ENCODE data around the gene PER1. TPM values are rescaled to one million over a fixed set of nuclear protein-coding genes. Genes with fewer than 3 reads are reported as not detected.
A peak's percentile ranks its signal among the peaks of the same experiment; 100 is the strongest.

Gene PER1
- total and polyA plus RNA-seq, 9 of the 15 experiments (the other 6 are each of a cell fraction or from before 2014, with no cell fraction given): 0.13 to 26.0 (median 3.4) TPM

- WGBS (ENCODE audit: insufficient coverage, low coverage, missing lambda C conversion rate): 2% methylated on average over 21 of the region's 29 CpGs
These were observed 29.7 kb downstream of the PER1 start for GRCh38 chr17:8122422-8122923.

GRCh38 chr17:8121681-8122421, 30.4 kb downstream of the PER1 start:
- Histone ChIP-seq H3K9me1 (ENCODE audit: control insufficient read depth, insufficient read depth, low read length) (no peaks in the 10 kb centered on the region), H4K20me1 (replicated peaks; ENCODE audit: control insufficient read depth, insufficient read depth, low read length) (peaks cover 8% of the 10 kb centered on the region; the same call in 1 of the 2 replicates), H3K27ac (ENCODE audit: extremely low read depth, low read depth, low read length) (no peak overlapping the region), H3K4me1 (replicated peaks in 1 of 2; ENCODE audit: control insufficient read depth in 2 of 2, insufficient read depth in 2 of 2, low read length in 2 of 2) (peaks cover 30 to 67% of the 10 kb centered on the region in 2 experiments), H2AFZ (ENCODE audit: low read depth, low read length) (peak overlapping the region; percentile 82), H3K9me3 (replicated peaks; ENCODE audit: control insufficient read depth, insufficient read depth, low read depth, low read length) (no peaks in the 10 kb centered on the region), H3K27me3 (ENCODE audit: control insufficient read depth in 2 of 2, insufficient read depth in 2 of 2, low read length in 2 of 2) (peaks cover 3 to 20% of the 10 kb centered on the region in 2 experiments; a peak in 3 of 5 replicates), H3K79me2 (ENCODE audit: control insufficient read depth, insufficient read depth, low read length) (no peaks in the 10 kb centered on the region), H3K9ac (ENCODE audit: insufficient read depth in 1 of 2, low read depth in 2 of 2, low read length in 2 of 2) (peak overlapping the region in 1 of 2 experiments; percentile 83; a peak in 2 of 4 replicates), H3K4me2 (ENCODE audit: insufficient read depth, low read length) (peak overlapping the region; percentile 87), H3K4me3 (peak overlapping the region; percentile 65), H3K36me3 (ENCODE audit: control insufficient read depth, insufficient read depth, low read length) (no peaks in the 10 kb centered on the region)
- DNase-seq (ENCODE audit: extremely low read depth in 1 of 4, low spot score in 3 of 4): peak; percentile 59 to 86 (median 66)
- POLR2A ChIA-PET: interaction anchor here (0.6 to 0.9 kb wide), 2 partner anchors 51 to 88 kb away, joined by 3 to 7 read pairs; partner anchors contain the start of gene AURKB
- CTCF ChIA-PET (ENCODE audit: low intra/inter-chr PET ratio): interaction anchor here (0.7 kb wide), 1 partner anchor 17 kb away, joined by 3 read pairs; no protein-coding TSS in a partner anchor
- FAIRE-seq: no peak
- peak; percentile 76 for ATAC-seq
- in situ Hi-C loops (cut with MboI): loop anchor here (5.0 kb wide), 2 partner anchors 100 to 180 kb away; no protein-coding TSS in a partner anchor
- 1% methylated on average over 15 of the region's 76 CpGs for WGBS (ENCODE audit: insufficient coverage, low coverage, missing lambda C conversion rate)
- intact Hi-C loops (cut with micrococcal nuclease): loop anchor here (2.0 to 10.0 kb wide), 5 partner anchors 17 to 287 kb away; partner anchors contain the start of gene KDM6B
- BruUV-seq (replicated peaks): no TSS peak
- TF ChIP-seq DNMT1 (IDR thresholded peaks at IDR 0.05) (no peak), MITF (IDR thresholded peaks at IDR 0.05) (no peak), FOXA3 (CRISPR knock-in tag; conservative IDR thresholded peaks at IDR 0.05 in 1 of 2, IDR thresholded peaks at IDR 0.05 in 1 of 2) (no peak), CEBPG (CRISPR knock-in tag; IDR thresholded peaks at IDR 0.05) (no peak), CEBPG (tag; conservative IDR thresholded peaks at IDR 0.05 in 1 of 2, IDR thresholded peaks at IDR 0.05 in 1 of 2) (no peak), TEAD1 (CRISPR knock-in tag; IDR thresholded peaks at IDR 0.05) (no peak), ARHGAP35 (IDR thresholded peaks at IDR 0.05; ENCODE audit: partially characterized antibody) (no peak)

More at GRCh38 chr17:8122422-8122923, 29.7 kb downstream of the PER1 start:
- DNase-seq (ENCODE audit: extremely low read depth in 1 of 4, low spot score in 3 of 4) (no peak), FAIRE-seq (no peak), ATAC-seq (no peak)
- TF ChIP-seq CHD2 (IDR thresholded peaks at IDR 0.05; ENCODE audit: low read depth, low read length): peak; percentile 24; the same call in 1 of the 2 replicates
- no peak for TF ChIP-seq CXXC5 (CRISPR knock-in tag; IDR thresholded peaks at IDR 0.05)
- peak overlapping the region; percentile 82 for H2AFZ ChIP-seq (ENCODE audit: low read depth, low read length)
- peaks cover 32 to 71% of the 10 kb centered on the region in 2 experiments for H3K4me1 ChIP-seq (replicated peaks in 1 of 2; ENCODE audit: control insufficient read depth in 2 of 2, insufficient read depth in 2 of 2, low read length in 2 of 2)
- no peaks in the 10 kb centered on the region for H3K9me1 ChIP-seq (ENCODE audit: control insufficient read depth, insufficient read depth, low read length)
- no peaks in the 10 kb centered on the region for H3K79me2 ChIP-seq (ENCODE audit: control insufficient read depth, insufficient read depth, low read length)
- POLR2A ChIA-PET: interaction anchor here (0.9 kb wide), 1 partner anchor 51 kb away, joined by 7 read pairs; no protein-coding TSS in a partner anchor
- peaks cover 8% of the 10 kb centered on the region; the same call in 1 of the 2 replicates for H4K20me1 ChIP-seq (replicated peaks; ENCODE audit: control insufficient read depth, insufficient read depth, low read length)
- no peaks in the 10 kb centered on the region for H3K9me3 ChIP-seq (replicated peaks; ENCODE audit: control insufficient read depth, insufficient read depth, low read depth, low read length)
- no TSS peak for BruUV-seq (replicated peaks)
- H3K27ac ChIP-seq (ENCODE audit: extremely low read depth, low read depth, low read length): no peak overlapping the region
- peak overlapping the region; percentile 65 for H3K4me3 ChIP-seq
- in situ Hi-C loops (cut with MboI): loop anchor here (5.0 kb wide), 2 partner anchors 100 to 180 kb away; no protein-coding TSS in a partner anchor
- no peaks in the 10 kb centered on the region for H3K36me3 ChIP-seq (ENCODE audit: control insufficient read depth, insufficient read depth, low read length)
- peaks cover 1 to 17% of the 10 kb centered on the region in 2 experiments; a peak in 1 of 5 replicates for H3K27me3 ChIP-seq (ENCODE audit: control insufficient read depth in 2 of 2, insufficient read depth in 2 of 2, low read length in 2 of 2)
- peak overlapping the region; percentile 87 for H3K4me2 ChIP-seq (ENCODE audit: insufficient read depth, low read length)
- intact Hi-C loops (cut with micrococcal nuclease): loop anchor here (5.0 to 10.0 kb wide), 3 partner anchors 50 to 288 kb away; partner anchors contain the start of gene KDM6B
- peak overlapping the region in 1 of 2 experiments; percentile 85; a peak in 2 of 4 replicates for H3K9ac ChIP-seq (ENCODE audit: insufficient read depth in 1 of 2, low read depth in 2 of 2, low read length in 2 of 2)
- CTCF ChIA-PET (ENCODE audit: low intra/inter-chr PET ratio): no interaction called here

All from K562 (cell line).